ENCODE results near the gene RPL11.

- TF ChIP-seq SP1 (IDR thresholded peaks at IDR 0.05) (no peak), L3MBTL2 (conservative IDR thresholded peaks at IDR 0.05) (no peak), ARNT (IDR thresholded peaks at IDR 0.05) (no peak), TARDBP (IDR thresholded peaks at IDR 0.05) (no peak), LEF1 (IDR thresholded peaks at IDR 0.05; ENCODE audit: borderline replicate concordance) (no peak), FOXM1 (IDR thresholded peaks at IDR 0.05; ENCODE audit: borderline replicate concordance) (no peak), PKNOX1 (IDR thresholded peaks at IDR 0.05) (no peak), FOXA1 (IDR thresholded peaks at IDR 0.05) (no peak), HDGF (IDR thresholded peaks at IDR 0.05; ENCODE audit: borderline replicate concordance) (no peak)
Observed at GRCh38 chr1:23732363-23733224, 41.0 kb downstream of the RPL11 start.
